ENCODE measurements around the gene ASZ1.

The ASZ1 gene

GRCh38 chr7:117401293-117402002 is 25.8 kb downstream of the ASZ1 start:
- no peak for DNase-seq

DNA sequence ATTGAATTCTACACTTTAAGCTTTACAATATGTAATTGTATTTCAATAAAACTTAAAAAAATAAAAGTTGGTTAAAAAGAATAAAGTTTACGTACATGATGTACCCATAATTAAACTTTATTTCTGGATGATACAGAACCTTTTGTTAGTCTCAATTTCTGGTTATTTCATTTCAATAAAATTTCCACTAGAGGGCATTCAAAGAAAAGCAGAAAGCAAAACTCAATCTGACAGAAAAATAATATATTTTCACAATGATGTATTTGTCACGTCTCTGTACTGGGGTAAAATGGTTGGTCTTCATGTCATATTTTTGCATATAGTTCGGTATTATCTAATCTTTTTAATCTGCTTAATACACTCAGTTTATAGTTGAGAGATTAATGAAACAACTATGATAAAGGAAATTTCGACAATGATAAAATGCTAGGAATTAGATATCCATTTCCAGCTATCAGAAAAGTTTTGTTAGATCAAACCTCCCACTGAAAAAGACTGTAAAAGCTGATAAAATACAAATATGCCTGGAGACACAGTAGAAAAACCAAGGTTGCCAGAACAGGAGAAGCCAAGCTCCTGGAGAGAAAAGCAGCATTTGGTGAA is 27.4 kb downstream of the ASZ1 start:
- DNase-seq: no peak

DNA sequence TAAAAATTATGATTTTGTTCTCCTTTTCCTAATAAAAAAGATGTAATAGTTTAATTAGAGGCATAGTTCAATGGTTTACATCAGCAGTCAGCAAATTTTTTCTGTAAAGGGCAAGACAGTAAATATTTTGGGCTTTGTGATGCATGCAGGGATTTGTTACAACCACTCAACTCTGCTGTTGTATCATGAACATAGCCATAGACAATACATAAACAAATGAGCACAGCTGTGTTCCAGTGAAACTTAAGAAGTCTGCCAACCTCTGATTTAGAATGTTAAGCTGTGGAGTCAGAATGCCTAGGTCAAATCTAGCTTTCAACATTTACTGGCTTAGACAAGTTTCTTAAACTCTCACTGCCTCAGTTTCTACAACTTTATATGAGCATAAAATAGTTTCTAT is 31.6 kb downstream of the ASZ1 start:
- DNase-seq: no peak

- DNase-seq: no peak
Measured at GRCh38 chr7:117393781-117394180, 33.5 kb downstream of the ASZ1 start.

- no peak for DNase-seq
Measured at GRCh38 chr7:117389871-117390270, 37.4 kb downstream of the ASZ1 start.

- DNase-seq: no peak
Measured at GRCh38 chr7:117386110-117386706, 41.1 kb downstream of the ASZ1 start.

DNA sequence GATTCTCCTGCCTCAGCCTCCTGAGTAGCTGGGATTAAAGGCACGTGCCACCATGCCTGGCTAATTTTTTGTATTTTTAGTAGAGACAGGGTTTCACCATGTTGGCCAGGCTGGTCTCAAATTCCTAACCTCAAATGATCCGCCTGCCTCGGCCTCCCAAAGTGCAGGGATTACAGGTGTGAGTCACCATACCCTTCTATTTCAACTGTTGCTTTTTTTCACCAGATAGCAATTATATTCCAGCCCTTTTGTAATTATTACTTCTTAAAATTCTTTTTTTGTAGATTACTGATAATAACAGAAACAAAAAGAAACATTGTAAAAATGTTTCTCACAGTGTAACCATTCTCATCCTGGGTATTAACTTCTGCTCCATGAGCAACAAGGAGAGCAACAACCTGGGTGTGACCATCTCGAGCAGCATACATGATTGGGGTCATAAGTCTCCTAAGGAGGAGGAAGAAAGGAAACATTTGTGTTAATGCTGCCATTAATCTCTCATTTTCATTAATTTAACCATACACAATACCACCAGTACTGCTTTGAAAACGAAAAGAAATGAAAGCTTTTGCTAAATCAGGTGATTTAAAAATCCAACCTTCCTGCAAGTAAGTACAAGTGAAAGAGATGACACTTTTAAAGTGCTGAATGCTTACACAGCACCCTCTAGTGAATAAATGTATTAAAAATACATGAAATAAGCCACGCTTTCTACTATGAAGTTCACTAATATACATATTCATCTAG is 41.8 kb downstream of the ASZ1 start:
- no peak for DNase-seq

GRCh38 chr7:117384688-117385362 is 42.5 kb downstream of the ASZ1 start:
- DNase-seq: no peak

GRCh38 chr7:117383483-117384189 is 43.7 kb downstream of the ASZ1 start:
- DNase-seq: no peak

DNA sequence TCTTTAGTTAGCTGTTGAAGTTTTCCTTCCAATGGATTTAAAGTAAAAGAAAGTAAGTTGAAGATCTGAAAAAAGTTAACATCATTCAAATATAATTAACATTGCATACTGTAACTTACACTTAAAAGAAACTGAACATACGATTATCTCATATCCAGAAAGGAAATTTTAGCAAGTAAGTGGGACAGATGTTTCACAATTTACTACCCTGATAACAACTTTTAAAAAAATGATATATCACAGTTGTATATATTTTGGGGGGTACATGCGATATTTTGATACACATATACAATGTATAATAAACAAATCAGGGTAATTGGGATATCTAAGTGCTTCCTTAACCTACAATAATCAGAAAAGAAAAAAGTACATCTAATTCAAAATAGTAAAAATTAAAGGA is 44.2 kb downstream of the ASZ1 start:
- no peak for DNase-seq

- DNase-seq: no peak
Measured at GRCh38 chr7:117381362-117381761, 45.9 kb downstream of the ASZ1 start.

- no peak for DNase-seq
Measured at GRCh38 chr7:117375380-117375779, 51.9 kb downstream of the ASZ1 start.

DNA sequence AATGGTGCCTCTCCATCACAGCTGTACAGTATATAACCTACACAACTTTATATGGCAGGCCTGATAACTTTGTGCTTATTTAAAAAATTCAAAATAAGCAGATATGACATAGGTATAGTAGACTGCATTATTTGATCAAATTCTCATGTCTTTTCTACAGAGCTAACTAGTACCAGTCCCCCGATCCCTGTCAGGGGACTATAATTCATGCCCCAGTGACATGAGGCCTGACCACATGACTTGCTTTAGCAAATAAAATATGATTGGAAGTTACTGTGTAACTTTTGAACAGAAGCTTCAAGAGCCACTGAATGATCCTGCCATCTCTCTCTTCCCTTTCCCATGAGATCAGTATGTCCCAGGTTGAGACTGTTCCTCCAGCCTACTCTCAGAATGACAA is 55.2 kb downstream of the ASZ1 start:
- no peak for DNase-seq

- DNase-seq: no peak
Measured at GRCh38 chr7:117364339-117365080, 62.8 kb downstream of the ASZ1 start.

- no peak for DNase-seq
Measured at GRCh38 chr7:117362294-117362888, 64.9 kb downstream of the ASZ1 start.

DNA sequence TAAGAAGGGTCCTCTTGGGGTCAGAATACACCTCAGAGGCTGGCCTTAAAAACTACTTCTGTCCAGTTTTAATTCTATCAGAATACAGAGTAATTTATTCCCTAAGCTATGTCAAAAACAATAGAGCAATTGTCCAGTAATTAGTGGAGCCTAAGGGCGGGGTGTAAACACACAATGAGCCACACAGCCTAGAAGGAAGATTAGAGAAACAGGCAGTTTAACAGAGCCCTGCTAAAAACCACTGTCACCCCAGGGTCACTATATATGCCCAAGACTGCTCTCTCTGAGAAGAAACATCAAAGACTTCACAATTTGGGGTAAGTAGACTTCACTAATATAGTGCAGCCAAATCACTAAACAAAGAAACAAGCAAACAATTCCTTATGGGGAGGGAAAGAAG is 77.3 kb downstream of the ASZ1 start:
- DNase-seq: no peak

DNA sequence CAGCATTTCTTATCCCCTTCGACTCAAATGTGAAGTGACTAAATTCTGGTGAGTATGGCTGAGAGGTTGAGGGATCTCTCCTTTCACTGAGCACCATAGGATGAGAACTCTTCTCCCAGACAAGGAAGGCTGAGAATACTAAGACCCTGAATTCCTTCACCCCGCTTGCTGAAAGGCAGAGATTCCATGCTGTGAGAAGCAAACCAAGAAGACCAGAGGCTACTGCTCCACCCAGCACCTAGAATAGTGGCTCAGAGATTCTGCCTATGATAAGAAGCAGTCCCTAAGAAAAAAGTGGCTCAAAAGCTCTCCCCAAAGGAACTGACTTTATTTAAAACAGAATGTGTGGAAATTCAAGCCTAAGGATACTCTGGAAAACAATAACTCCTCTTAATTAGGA is 77.7 kb downstream of the ASZ1 start:
- DNase-seq: no peak

DNA sequence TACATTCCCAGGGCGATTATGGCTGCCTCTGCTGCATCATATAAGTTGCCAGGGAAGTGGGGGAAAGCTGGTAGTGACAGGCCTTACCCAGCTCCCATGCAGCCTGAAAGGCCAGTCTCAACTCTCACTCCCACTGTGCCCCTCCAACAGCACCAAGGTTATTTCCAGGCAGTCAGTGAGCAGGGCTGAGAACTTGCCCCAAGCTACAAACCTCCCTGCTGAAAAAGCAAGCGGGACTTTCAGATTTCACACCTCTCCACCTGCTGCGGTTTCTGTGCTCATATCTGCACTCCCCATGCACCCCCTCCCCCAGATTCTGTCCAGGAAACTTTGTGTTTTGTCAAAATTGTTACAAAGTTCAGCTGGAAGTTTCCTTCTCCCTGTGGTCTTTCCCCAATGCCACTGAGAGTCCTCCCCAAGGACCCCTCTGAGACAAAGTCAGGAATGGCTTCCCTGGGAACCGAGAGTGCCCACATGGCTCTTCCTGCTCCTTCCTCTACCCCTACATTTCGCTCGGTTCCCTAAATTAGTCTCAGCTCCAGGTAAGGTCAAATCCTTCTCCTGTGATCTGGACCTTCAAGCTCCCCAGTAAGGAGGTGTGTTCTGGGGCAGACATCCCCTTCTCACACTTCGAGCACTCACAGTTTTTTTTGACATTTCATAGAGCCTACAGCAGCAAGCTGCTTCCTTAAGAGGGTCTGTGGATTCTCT is 79.2 kb downstream of the ASZ1 start:
- no peak for DNase-seq

DNA sequence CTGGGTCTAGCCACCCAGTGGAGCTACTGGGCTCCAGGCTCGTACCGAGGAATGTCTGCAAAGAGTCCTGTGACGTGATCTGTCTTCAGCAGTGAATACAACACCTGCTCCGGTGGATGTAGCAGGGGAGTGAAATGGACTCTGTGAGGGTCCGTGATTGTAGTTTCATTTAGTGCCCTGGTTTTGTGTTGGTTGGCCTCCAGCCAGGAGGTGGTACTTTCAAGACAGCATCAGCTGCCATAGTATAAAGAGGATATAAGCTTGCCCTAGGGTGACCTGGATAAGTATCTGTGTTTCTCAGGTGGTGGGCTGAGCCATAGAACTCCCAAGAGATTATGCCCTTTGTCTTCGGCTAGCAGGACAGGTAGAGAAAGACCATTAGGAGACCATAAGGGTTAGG is 79.8 kb downstream of the ASZ1 start:
- DNase-seq: no peak

- DNase-seq: no peak
Measured at GRCh38 chr7:117346161-117346560, 81.1 kb downstream of the ASZ1 start.

DNA sequence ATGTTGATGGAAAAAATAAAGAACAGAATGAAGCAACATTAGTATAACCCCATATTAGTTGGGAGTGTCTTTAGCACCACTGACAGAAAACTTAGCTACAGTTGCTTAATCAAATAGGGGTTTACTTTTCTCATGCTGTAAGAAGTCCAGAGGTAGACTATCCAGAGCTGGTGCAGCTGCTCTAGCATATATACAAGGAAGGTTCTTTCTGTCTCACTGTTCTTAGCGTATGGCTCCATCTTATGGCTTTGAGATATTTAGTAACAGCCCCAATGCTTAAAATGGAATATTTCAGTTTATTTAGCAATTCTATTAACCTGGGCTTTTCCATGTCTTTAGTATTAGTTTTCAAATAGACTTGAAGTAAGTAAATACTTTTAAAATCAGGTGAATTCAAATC is 89.3 kb downstream of the ASZ1 start:
- DNase-seq: no peak
